GM23338 (cell line): ENCODE measurements around the gene UPK3B.

Source experiments
- CREB1 ChIP-seq: fragments of 250-450 bp; sonication (Bioruptor Pico); IDR thresholded peaks from 2 replicates; pipeline ENCODE4 v1.5.0; 2020; ENCODE audit warnings: low read depth, mild to moderate bottlenecking, moderate library complexity
- CTCF ChIP-seq, 2 experiments: fragments of 200-600 bp in 1 of 2; sonication (generic) in 1 of 2; conservative IDR thresholded peaks; 2 replicates each; pipeline versions ENCODE4 v1.5.1 to v1.6.1; 2016 to 2017; ENCODE audit warnings: antibody characterized with exemption in 2 of 2, low read depth in 2 of 2, mild to moderate bottlenecking in 2 of 2, moderate library complexity in 1 of 2
- ETS1 ChIP-seq: IDR thresholded peaks from 2 replicates; pipeline ENCODE4 v1.6.1; 2016; ENCODE audit warnings: antibody characterized with exemption
- EZH2 ChIP-seq: fragments of 200-600 bp; sonication (generic); IDR thresholded peaks from one replicate; pipeline ENCODE4 v1.8.0; 2017; ENCODE audit warnings: antibody characterized with exemption, mild to moderate bottlenecking, low read depth; ENCODE audit not compliant: unreplicated experiment
- EZH2phosphoT487 ChIP-seq: fragments of 200-600 bp; sonication (generic); IDR thresholded peaks from one replicate; pipeline ENCODE4 v1.8.1; 2018; ENCODE audit warnings: antibody characterized with exemption; ENCODE audit not compliant: unreplicated experiment
- JUNB ChIP-seq: IDR thresholded peaks from one replicate; pipeline ENCODE4 v1.6.1; 2016; ENCODE audit warnings: antibody characterized with exemption; ENCODE audit not compliant: unreplicated experiment
- POLR2AphosphoS5 ChIP-seq: IDR thresholded peaks from 2 replicates; pipeline ENCODE4 v1.6.1; 2016; ENCODE audit warnings: antibody characterized with exemption, low read depth
- REST ChIP-seq: IDR thresholded peaks from one replicate; pipeline ENCODE4 v1.6.1; 2018; ENCODE audit warnings: antibody characterized with exemption; ENCODE audit not compliant: unreplicated experiment
- STAT1 ChIP-seq: IDR thresholded peaks from one replicate; pipeline ENCODE4 v1.6.1; 2016; ENCODE audit warnings: antibody characterized with exemption; ENCODE audit not compliant: unreplicated experiment
- ZNF114 ChIP-seq: fragments of 250-450 bp; sonication (Bioruptor Pico); IDR thresholded peaks from 2 replicates; pipeline ENCODE4 v1.5.0; 2020; ENCODE audit warnings: mild to moderate bottlenecking, moderate library complexity
- ZNF331 ChIP-seq: fragments of 250-450 bp; sonication (Bioruptor Pico); IDR thresholded peaks from 2 replicates; pipeline ENCODE4 v1.5.0; 2020; ENCODE audit warnings: low read depth, mild to moderate bottlenecking, moderate library complexity
- ZNF462 ChIP-seq: fragments of 250-450 bp; sonication (Bioruptor Pico); IDR thresholded peaks from 2 replicates; pipeline ENCODE4 v1.5.0; 2020; ENCODE audit warnings: mild to moderate bottlenecking, moderate library complexity

- TF ChIP-seq CTCF (conservative IDR thresholded peaks at IDR 0.05; ENCODE audit: low read depth in 2 of 2) (peak; percentile 42 to 90), POLR2AphosphoS5 (no peak), REST (no peak), JUNB (no peak), ZNF462 (no peak), EZH2phosphoT487 (no peak), EZH2 (no peak), ZNF331 (CRISPR knock-in tag) (no peak), ETS1 (no peak), STAT1 (no peak), ZNF114 (CRISPR knock-in tag) (no peak), CREB1 (no peak)
Observed at GRCh38 chr7:76515999-76516443, 5.7 kb downstream of the UPK3B start.
